Adrenal gland (tissue), 12 donors: Measurements from ENCODE around the gene FYB1. TPM values are rescaled to one million over a fixed set of nuclear protein-coding genes. Genes with fewer than 3 reads are reported as not detected.
A peak's percentile ranks its signal among the peaks of the same experiment; 100 is the strongest.

Source experiments
- DNase-seq, 7 donors: peaks; one replicate each; pipeline ENCODE4 v3.0.0-alpha.2; 2019 to 2020
- H3K27ac ChIP-seq, 5 donors: fragments of 200-600 bp; sonication (generic) in 4 of 5; 1 replicate in 3 of 5; 2 replicates in 2 of 5; pipeline versions ENCODE4 v1.5.1 to v1.8.0; 2016 to 2020; ENCODE audit warnings: mild to moderate bottlenecking in 1 of 5
- H3K27me3 ChIP-seq: fragments of 200-600 bp; 2 replicates; pipeline ENCODE4 v1.8.0; 2021
- H3K36me3 ChIP-seq, 2 donors: fragments of 200-600 bp; replicated peaks in 1 of 2; 1 replicate in 1 of 2; 2 replicates in 1 of 2; pipeline versions ENCODE4 v1.5.1 to v1.8.0; 2018 to 2022
- H3K4me1 ChIP-seq, 2 donors: fragments of 200-600 bp; replicated peaks in 1 of 2; 1 replicate in 1 of 2; 2 replicates in 1 of 2; pipeline versions ENCODE4 v1.5.1 to v1.8.0; 2018 to 2021
- H3K4me3 ChIP-seq, 4 donors: fragments of 200-600 bp; sonication (generic) in 3 of 4; one replicate each; pipeline ENCODE4 v1.5.1; 2016 to 2018
- H3K9me3 ChIP-seq, 3 donors: fragments of 200-600 bp; sonication (generic) in 1 of 3; replicated peaks in 1 of 3; 1 replicate in 2 of 3; 2 replicates in 1 of 3; pipeline versions ENCODE4 v1.5.1 to v1.8.0; 2016 to 2021
- POLR2A ChIP-seq, 2 donors: fragments of 450-650 bp; IDR thresholded peaks; one replicate each; pipeline ENCODE4 v1.6.1; 2017; ENCODE audit warnings: antibody characterized with exemption in 2 of 2, mild to moderate bottlenecking in 2 of 2, moderate library complexity in 1 of 2
- WGBS, 4 donors: extraction: QIAGEN DNeasy Blood & Tissue Kit in 2 of 4; methylation state at CpG; one replicate each; pipeline versions ENCODE4 v1.1.5 to v1.1.7; 2013 to 2017; 5-methylcytosine and 5-hydroxymethylcytosine counted together
- intact Hi-C, 2 donors: fragments of 100-400 bp; cut with DNase I; formaldehyde crosslinking; loops; one replicate each; pipeline versions ENCODE4 v1.14.1 to v1.15.0; 2022 to 2023
- polyA plus RNA-seq, 3 donors: library from polyadenylated mRNA; stranded (reverse); fragments of 200-250 nt in 2 of 3; fragments of 350-450 nt in 1 of 3; fragmentation: Illumina TruSeq in 1 of 3; extraction: RNeasy Lipid Tissue Mini Kit (QIAGEN cat#74804) in 1 of 3; gene quantifications; one replicate each; pipeline ENCODE4 v1.2.3, GENCODE V29; 2013 to 2014
- total RNA-seq, 9 donors: library from RNA; depleted of rRNA in 4 of 9; stranded (reverse); fragments of >200 nt in 4 of 9; fragments of 120-200 nt in 1 of 9; fragmentation: NEBNext Ultra II Directional in 1 of 9; extraction: Animal tissue kit (Norgen Biotek cat#: 25700) in 1 of 9; gene quantifications; one replicate each; pipeline versions ENCODE4 v1.1.0 to v1.2.4, GENCODE V29; 2013 to 2023
- TF ChIP-seq, protein P1 (sequence below), 6 experiments: fragments of 450-650 bp in 4 of 6; fragments of 200-600 bp in 2 of 6; sonication (generic) in 1 of 6; IDR thresholded peaks; 1 replicate in 5 of 6; 2 replicates in 1 of 6; pipeline versions ENCODE4 v1.5.1 to v1.8.0; 2016 to 2021; ENCODE audit warnings: antibody characterized with exemption in 6 of 6, mild to moderate bottlenecking in 2 of 6, moderate library complexity in 1 of 6
- donor health status: healthy with polysubstance abuse.
- donor health status: Bipolar disorder and iron deficiency.
- donor health status: DM: yes; HTN: yes; CAD: no.
- donor health status: DM: no; HTN: no; CAD: no.
- donor health status: DM: no; HTN: no; CAD: no.
- donor health status: DM: yes; HTN: yes; CAD: no.

The FYB1 gene
- total and polyA plus RNA-seq, 12 donors: 1.6 to 29.8 (median 13.6) TPM

DNA sequence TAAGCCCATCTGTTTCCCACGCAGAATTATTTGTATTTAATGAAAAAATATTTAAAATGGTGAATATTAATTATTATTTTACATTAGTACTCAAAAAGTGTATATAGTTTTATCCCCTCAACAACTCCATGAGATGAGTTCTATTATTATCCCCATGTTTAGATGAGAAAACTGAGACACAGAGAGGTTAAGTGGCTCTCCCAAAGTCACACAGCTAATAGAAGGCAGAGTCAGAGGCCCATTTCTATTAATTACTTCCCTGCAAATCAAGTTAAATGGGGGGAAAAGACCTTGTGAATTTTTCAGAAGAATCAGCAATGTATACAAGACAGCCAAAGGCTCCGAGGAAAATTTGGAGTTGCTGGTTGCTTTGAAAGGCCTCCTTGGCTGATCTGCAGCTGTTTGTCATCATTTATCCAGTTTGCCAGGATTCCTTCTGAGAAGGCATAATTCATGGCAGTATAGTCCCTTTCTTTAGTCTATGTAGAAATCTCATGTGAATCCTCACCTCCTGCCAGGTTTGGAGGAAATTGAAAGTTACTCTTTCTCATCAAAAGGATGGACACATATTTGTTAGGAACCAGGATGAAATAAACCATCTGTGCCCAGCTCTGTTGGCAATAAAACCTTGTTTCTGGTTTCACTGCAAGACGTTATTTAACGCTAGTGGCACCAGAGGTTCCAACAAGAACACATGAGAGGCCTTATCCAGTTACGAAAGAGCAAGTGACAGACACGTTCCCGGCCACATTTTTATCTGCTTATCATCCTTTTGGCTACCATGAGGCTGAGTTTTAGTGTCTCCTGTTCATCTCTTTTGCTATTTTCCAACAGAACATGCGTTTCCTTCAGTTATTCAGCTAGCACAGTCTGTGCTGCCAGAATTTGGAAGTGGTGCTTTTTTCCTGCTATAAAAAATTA, 621 bp downstream of the FYB1 start:
- H3K36me3 ChIP-seq: no peaks in the 10 kb centered on the region
- H3K9me3 ChIP-seq: no peaks in the 10 kb centered on the region
- peak overlapping the region in 1 of 4 donors; percentile 0 for H3K4me3 ChIP-seq
- TF ChIP-seq, protein P1, sequence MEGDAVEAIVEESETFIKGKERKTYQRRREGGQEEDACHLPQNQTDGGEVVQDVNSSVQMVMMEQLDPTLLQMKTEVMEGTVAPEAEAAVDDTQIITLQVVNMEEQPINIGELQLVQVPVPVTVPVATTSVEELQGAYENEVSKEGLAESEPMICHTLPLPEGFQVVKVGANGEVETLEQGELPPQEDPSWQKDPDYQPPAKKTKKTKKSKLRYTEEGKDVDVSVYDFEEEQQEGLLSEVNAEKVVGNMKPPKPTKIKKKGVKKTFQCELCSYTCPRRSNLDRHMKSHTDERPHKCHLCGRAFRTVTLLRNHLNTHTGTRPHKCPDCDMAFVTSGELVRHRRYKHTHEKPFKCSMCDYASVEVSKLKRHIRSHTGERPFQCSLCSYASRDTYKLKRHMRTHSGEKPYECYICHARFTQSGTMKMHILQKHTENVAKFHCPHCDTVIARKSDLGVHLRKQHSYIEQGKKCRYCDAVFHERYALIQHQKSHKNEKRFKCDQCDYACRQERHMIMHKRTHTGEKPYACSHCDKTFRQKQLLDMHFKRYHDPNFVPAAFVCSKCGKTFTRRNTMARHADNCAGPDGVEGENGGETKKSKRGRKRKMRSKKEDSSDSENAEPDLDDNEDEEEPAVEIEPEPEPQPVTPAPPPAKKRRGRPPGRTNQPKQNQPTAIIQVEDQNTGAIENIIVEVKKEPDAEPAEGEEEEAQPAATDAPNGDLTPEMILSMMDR (IDR thresholded peaks at IDR 0.05): no peak
- no peak for TF ChIP-seq POLR2A (IDR thresholded peaks at IDR 0.05)
- H3K4me1 ChIP-seq: peaks cover 0 to 8% of the 10 kb centered on the region in 2 donors
- H3K27ac ChIP-seq: peak overlapping the region in 2 of 5 donors; percentile 10 to 34
- DNase-seq: no peak
- 59 to 71% (median 67%) methylated on average over 8 of the region's 8 CpGs for WGBS, 4 donors
- intact Hi-C loops: loop anchor here (5.0 to 10.0 kb wide), 2 partner anchors 66 to 354 kb away; no protein-coding TSS in a partner anchor
- H3K27me3 ChIP-seq: no peaks in the 10 kb centered on the region

DNA sequence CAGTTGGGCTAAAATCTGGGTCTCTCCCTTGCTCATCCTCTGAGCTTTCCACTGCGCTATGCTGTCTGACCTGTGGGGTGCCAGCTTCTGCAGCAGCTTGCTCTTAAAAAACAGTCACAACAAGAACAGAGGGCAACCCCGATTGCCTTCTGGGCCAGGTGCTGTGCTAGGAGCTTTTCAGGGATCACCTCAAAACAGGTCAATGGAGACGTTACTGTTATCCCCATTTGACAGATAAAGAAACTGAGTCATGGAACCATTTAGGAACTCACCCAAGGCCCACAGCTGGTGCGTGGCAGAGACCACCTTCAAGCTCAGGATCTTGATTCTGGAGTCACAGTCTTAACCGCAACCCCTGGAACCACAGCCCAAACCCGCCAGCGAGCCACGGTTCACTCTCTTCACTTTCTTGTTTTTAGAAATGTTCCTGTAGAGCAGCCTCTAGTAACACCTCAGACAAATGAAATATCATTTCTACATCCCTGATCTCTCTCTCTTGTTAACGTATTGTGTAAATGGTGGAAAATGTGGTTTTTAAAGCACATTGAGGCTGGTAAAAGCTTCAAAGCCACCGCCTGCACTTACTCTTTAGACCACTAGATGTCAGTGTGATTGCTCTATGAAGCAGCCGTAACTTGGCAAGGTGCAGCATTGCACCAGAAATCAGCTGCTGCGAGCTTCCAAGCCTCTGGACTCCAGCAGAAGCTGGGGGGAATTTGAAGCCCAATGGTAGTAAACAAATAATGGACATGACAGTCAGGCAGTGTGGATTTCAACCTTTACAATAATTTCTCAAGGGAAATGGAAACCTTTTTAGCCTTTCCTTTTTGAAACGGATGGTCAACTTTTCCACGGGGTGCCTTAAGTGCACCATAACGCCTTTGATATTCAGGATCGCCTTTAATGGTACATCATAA, 1.7 kb downstream of the FYB1 start:
- Histone ChIP-seq H3K27ac (no peak overlapping the region), H3K4me3 (no peak overlapping the region), H3K4me1 (peaks cover 0 to 8% of the 10 kb centered on the region in 2 donors), H3K36me3 (no peaks in the 10 kb centered on the region), H3K9me3 (no peaks in the 10 kb centered on the region), H3K27me3 (no peaks in the 10 kb centered on the region)
- 56 to 61% (median 59%) methylated on average over 16 of the region's 16 CpGs for WGBS, 4 donors
- intact Hi-C loops: loop anchor here (5.0 to 10.0 kb wide), 2 partner anchors 67 to 355 kb away; no protein-coding TSS in a partner anchor
- TF ChIP-seq, protein P1 (IDR thresholded peaks at IDR 0.05): peak; percentile 88 to 98 (median 95)
- TF ChIP-seq POLR2A (IDR thresholded peaks at IDR 0.05): no peak
- DNase-seq: peak; percentile 72 to 90 (median 81)

DNA sequence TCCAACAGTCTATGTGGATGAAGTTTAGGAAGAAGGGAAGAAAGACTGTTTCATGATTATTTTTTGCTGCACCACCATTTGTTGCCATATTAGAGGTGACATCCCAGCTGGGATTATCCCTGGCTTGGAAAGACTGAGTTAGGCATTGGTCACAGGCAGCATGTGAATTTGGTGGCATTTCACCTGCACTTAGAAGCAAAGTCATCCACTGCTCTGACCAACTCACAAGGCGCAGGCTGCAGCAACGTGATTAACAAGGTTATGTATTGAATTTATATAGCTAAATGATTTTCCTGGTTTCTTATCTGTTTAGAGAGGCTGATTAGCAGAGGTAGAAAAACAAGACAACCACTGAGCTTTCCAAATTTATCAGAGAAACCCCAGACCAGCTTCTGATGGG, 2.7 kb downstream of the FYB1 start:
- intact Hi-C loops: loop anchor here (5.0 to 10.0 kb wide), 2 partner anchors 68 to 356 kb away; no protein-coding TSS in a partner anchor

More for the DNA sequence above, 2.7 kb downstream of the FYB1 start:
- no peak overlapping the region for H3K27ac ChIP-seq
- DNase-seq: no peak
- H3K9me3 ChIP-seq: no peaks in the 10 kb centered on the region
- peaks cover 0 to 8% of the 10 kb centered on the region in 2 donors for H3K4me1 ChIP-seq
- no peaks in the 10 kb centered on the region for H3K27me3 ChIP-seq
- TF ChIP-seq, protein P1 (IDR thresholded peaks at IDR 0.05): no peak
- no peak for TF ChIP-seq POLR2A (IDR thresholded peaks at IDR 0.05)
- no peaks in the 10 kb centered on the region for H3K36me3 ChIP-seq
- 65 to 83% (median 76%) methylated on average over 2 of the region's 2 CpGs for WGBS, 4 donors
- no peak overlapping the region for H3K4me3 ChIP-seq
